Suprapubic skin (tissue), 3 donors: ENCODE data around the gene GMPR.

Experiments used
- CTCF ChIP-seq, 2 donors: fragments of 200-600 bp in 1 of 2; fragments of 450-650 bp in 1 of 2; sonication (generic) in 1 of 2; IDR thresholded peaks; one replicate each; pipeline ENCODE4 v1.5.1; 2016 to 2019; ENCODE audit warnings: antibody characterized with exemption in 2 of 2, mild to moderate bottlenecking in 1 of 2, moderate library complexity in 1 of 2
- EP300 ChIP-seq: sonication (generic); formaldehyde crosslinking; IDR thresholded peaks from one replicate; pipeline ENCODE4 v1.6.1; 2017; ENCODE audit warnings: antibody characterized with exemption
- POLR2A ChIP-seq, 2 donors: fragments of 450-650 bp; IDR thresholded peaks; one replicate each; pipeline ENCODE4 v1.6.1; 2017; ENCODE audit warnings: antibody characterized with exemption in 2 of 2, mild to moderate bottlenecking in 2 of 2, moderate library complexity in 2 of 2

GRCh38 chr6:16199804-16200203 is 38.6 kb upstream of the GMPR start:
- TF ChIP-seq CTCF (IDR thresholded peaks at IDR 0.05) (no peak), EP300 (no peak), POLR2A (IDR thresholded peaks at IDR 0.05) (no peak)
